GM23338 (cell line): ENCODE results near the gene PIN1. TPM values are rescaled to one million over a fixed set of nuclear protein-coding genes. Genes with fewer than 3 reads are reported as not detected.

Source experiments
- ATAC-seq: fragments of 200-7000 bp; cut with Tn5 transposase; 3 replicates; pipeline ENCODE4 v1.9.1; 2020
- DNase-seq: peaks from one replicate; pipeline ENCODE4 v3.0.0-alpha.2; 2015; ENCODE audit warnings: low spot score
- H2AFZ ChIP-seq: fragments of 200-600 bp; sonication (generic); 2 replicates; pipeline ENCODE4 v1.8.0; 2016; ENCODE audit warnings: antibody characterized with exemption, mild to moderate bottlenecking, moderate library complexity
- H3F3A ChIP-seq: fragments of 200-600 bp; sonication (generic); replicated peaks from 2 replicates; pipeline ENCODE4 v1.8.0; 2017; ENCODE audit warnings: antibody characterized with exemption, mixed run types, low read depth
- H3K27ac ChIP-seq: fragments of 200-600 bp; sonication (generic); 2 replicates; pipeline ENCODE4 v1.6.1; 2016; ENCODE audit warnings: low read depth
- H3K27me3 ChIP-seq: fragments of 200-600 bp; sonication (generic); 2 replicates; pipeline ENCODE4 v1.8.0; 2016; ENCODE audit warnings: mild to moderate bottlenecking, mixed run types, moderate library complexity; ENCODE audit not compliant: insufficient read depth
- H3K36me3 ChIP-seq: fragments of 200-600 bp; sonication (generic); 2 replicates; pipeline ENCODE4 v1.8.0; 2016; ENCODE audit warnings: mild to moderate bottlenecking; ENCODE audit not compliant: insufficient read depth
- H3K4me1 ChIP-seq: fragments of 200-600 bp; sonication (generic); 2 replicates; pipeline ENCODE4 v1.8.0; 2016; ENCODE audit warnings: mild to moderate bottlenecking, moderate library complexity; ENCODE audit not compliant: insufficient read depth
- H3K4me2 ChIP-seq: fragments of 200-600 bp; sonication (generic); 2 replicates; pipeline ENCODE4 v1.7.1; 2017; ENCODE audit warnings: mixed run types
- H3K4me3 ChIP-seq: fragments of 200-600 bp; sonication (generic); 2 replicates; pipeline ENCODE4 v1.6.1; 2016; ENCODE audit warnings: mixed run types
- H3K79me2 ChIP-seq: fragments of 200-600 bp; sonication (generic); replicated peaks from 2 replicates; pipeline ENCODE4 v1.8.0; 2017; ENCODE audit warnings: mild to moderate bottlenecking; ENCODE audit not compliant: insufficient read depth
- H3K9me2 ChIP-seq: fragments of 200-600 bp; sonication (generic); 2 replicates; pipeline ENCODE4 v1.8.0; 2017; ENCODE audit not compliant: insufficient read depth
- H4K20me1 ChIP-seq: fragments of 200-600 bp; sonication (generic); replicated peaks from 2 replicates; pipeline ENCODE4 v1.8.0; 2017; ENCODE audit warnings: mild to moderate bottlenecking; ENCODE audit not compliant: insufficient read depth
- H3K27ac Mint-ChIP-seq: 2 replicates; pipeline ENCODE4 v1.8.0; 2020; ENCODE audit warnings: inconsistent platforms, mild to moderate bottlenecking, moderate library complexity, mixed read lengths
- H3K27me3 Mint-ChIP-seq: 3 replicates; pipeline ENCODE4 v1.8.0; 2022; ENCODE audit warnings: low read depth, mild to moderate bottlenecking, moderate library complexity, mixed read lengths, inconsistent platforms; ENCODE audit not compliant: insufficient read depth, poor library complexity
- H3K36me3 Mint-ChIP-seq: 3 replicates; pipeline ENCODE4 v1.8.0; 2021; ENCODE audit warnings: low read depth, mild to moderate bottlenecking, inconsistent platforms, moderate library complexity, mixed read lengths
- H3K4me1 Mint-ChIP-seq: 3 replicates; pipeline ENCODE4 v1.8.0; 2020; ENCODE audit warnings: mild to moderate bottlenecking, inconsistent platforms, mixed read lengths
- H3K4me3 Mint-ChIP-seq: 3 replicates; pipeline ENCODE4 v1.8.0; 2021; ENCODE audit warnings: moderate library complexity, mild to moderate bottlenecking, inconsistent platforms, mixed read lengths
- H3K9me3 Mint-ChIP-seq: 3 replicates; pipeline ENCODE4 v1.8.0; 2020; ENCODE audit warnings: moderate library complexity, mild to moderate bottlenecking, inconsistent platforms, mixed read lengths
- CREB1 ChIP-seq: fragments of 250-450 bp; sonication (Bioruptor Pico); IDR thresholded peaks from 2 replicates; pipeline ENCODE4 v1.5.0; 2020; ENCODE audit warnings: low read depth, mild to moderate bottlenecking, moderate library complexity
- CTCF ChIP-seq, 2 experiments: fragments of 200-600 bp in 1 of 2; sonication (generic) in 1 of 2; conservative IDR thresholded peaks; 2 replicates each; pipeline versions ENCODE4 v1.5.1 to v1.6.1; 2016 to 2017; ENCODE audit warnings: antibody characterized with exemption in 2 of 2, low read depth in 2 of 2, mild to moderate bottlenecking in 2 of 2, moderate library complexity in 1 of 2
- EZH2 ChIP-seq: fragments of 200-600 bp; sonication (generic); IDR thresholded peaks from one replicate; pipeline ENCODE4 v1.8.0; 2017; ENCODE audit warnings: antibody characterized with exemption, mild to moderate bottlenecking, low read depth; ENCODE audit not compliant: unreplicated experiment
- EZH2phosphoT487 ChIP-seq: fragments of 200-600 bp; sonication (generic); IDR thresholded peaks from one replicate; pipeline ENCODE4 v1.8.1; 2018; ENCODE audit warnings: antibody characterized with exemption; ENCODE audit not compliant: unreplicated experiment
- JUNB ChIP-seq: IDR thresholded peaks from one replicate; pipeline ENCODE4 v1.6.1; 2016; ENCODE audit warnings: antibody characterized with exemption; ENCODE audit not compliant: unreplicated experiment
- NANOG ChIP-seq: IDR thresholded peaks from 2 replicates; pipeline ENCODE4 v1.6.1; 2016; ENCODE audit warnings: antibody characterized with exemption, borderline replicate concordance
- POLR2AphosphoS5 ChIP-seq: IDR thresholded peaks from 2 replicates; pipeline ENCODE4 v1.6.1; 2016; ENCODE audit warnings: antibody characterized with exemption, low read depth
- ZNF114 ChIP-seq: fragments of 250-450 bp; sonication (Bioruptor Pico); IDR thresholded peaks from 2 replicates; pipeline ENCODE4 v1.5.0; 2020; ENCODE audit warnings: mild to moderate bottlenecking, moderate library complexity
- polyA plus RNA-seq: library from polyadenylated mRNA; unstranded; fragments of >200 nt; fragmentation: Nextera tagmentation; extraction: Ambion mirVana; gene quantifications from 2 replicates; pipeline ENCODE4 v1.2.1, GENCODE V29; 2016
- total RNA-seq: library from RNA; depleted of rRNA; stranded (reverse); fragments of >200 nt; shearing (Covaris generic); gene quantifications from 2 replicates; pipeline ENCODE4 v1.2.3, GENCODE V29; 2014
- TF ChIP-seq, protein P1 (sequence below): IDR thresholded peaks from 2 replicates; pipeline ENCODE4 v1.6.1; 2016; ENCODE audit warnings: antibody characterized with exemption
- TF ChIP-seq, protein P2 (sequence below): IDR thresholded peaks from one replicate; pipeline ENCODE4 v1.6.1; 2018; ENCODE audit warnings: antibody characterized with exemption; ENCODE audit not compliant: unreplicated experiment

Gene PIN1
- total and polyA plus RNA-seq, 2 experiments from 2014 or later = 127 TPM

DNA sequence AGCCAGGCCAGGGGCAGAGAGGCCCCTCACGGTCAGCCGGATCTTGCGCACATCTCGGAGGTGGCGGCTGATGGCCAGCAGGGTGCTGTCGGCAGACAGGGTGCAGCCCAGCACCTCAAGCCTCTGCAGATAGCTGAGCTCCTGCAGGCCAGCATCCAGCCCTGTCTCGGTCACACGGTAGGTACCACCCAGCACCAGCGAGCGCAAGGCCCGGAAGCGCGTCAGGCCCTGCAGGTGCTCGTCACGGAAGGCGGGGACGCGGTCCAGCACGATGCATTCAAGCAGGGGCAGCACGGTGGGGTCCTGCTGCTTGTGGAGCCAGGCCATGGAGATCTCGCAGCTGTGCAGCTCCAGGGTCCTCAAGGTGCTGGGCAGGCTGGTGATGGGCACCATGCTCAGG lies 24.0 kb upstream of the PIN1 start:
- Mint-ChIP-seq H3K36me3 (peaks cover 35% of the 10 kb centered on the region), H3K4me1 (no peaks in the 10 kb centered on the region), H3K4me3 (no peak overlapping the region), H3K27ac (no peak overlapping the region), H3K9me3 (peaks cover 16% of the 10 kb centered on the region; the same call in 2 of the 3 replicates), H3K27me3 (no peaks in the 10 kb centered on the region)
- Histone ChIP-seq H3K27me3 (no peaks in the 10 kb centered on the region), H3K9me2 (no peaks in the 10 kb centered on the region), H3K4me1 (no peaks in the 10 kb centered on the region), H3K4me2 (no peak overlapping the region), H3K4me3 (no peak overlapping the region), H3K79me2 (peaks cover 35% of the 10 kb centered on the region), H3K27ac (no peak overlapping the region), H4K20me1 (no peaks in the 10 kb centered on the region; the same call in 1 of the 2 replicates), H2AFZ (no peak overlapping the region), H3F3A (no peaks in the 10 kb centered on the region), H3K36me3 (peaks cover 12% of the 10 kb centered on the region; the same call in 1 of the 2 replicates)
- no peak for TF ChIP-seq EZH2
- no peak for TF ChIP-seq CREB1
- TF ChIP-seq ZNF114 = no peak
- no peak for TF ChIP-seq EZH2phosphoT487
- TF ChIP-seq POLR2AphosphoS5 = no peak
- TF ChIP-seq JUNB = no peak
- TF ChIP-seq, protein P1, sequence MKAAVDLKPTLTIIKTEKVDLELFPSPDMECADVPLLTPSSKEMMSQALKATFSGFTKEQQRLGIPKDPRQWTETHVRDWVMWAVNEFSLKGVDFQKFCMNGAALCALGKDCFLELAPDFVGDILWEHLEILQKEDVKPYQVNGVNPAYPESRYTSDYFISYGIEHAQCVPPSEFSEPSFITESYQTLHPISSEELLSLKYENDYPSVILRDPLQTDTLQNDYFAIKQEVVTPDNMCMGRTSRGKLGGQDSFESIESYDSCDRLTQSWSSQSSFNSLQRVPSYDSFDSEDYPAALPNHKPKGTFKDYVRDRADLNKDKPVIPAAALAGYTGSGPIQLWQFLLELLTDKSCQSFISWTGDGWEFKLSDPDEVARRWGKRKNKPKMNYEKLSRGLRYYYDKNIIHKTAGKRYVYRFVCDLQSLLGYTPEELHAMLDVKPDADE = no peak
- TF ChIP-seq NANOG = no peak
- TF ChIP-seq CTCF (conservative IDR thresholded peaks at IDR 0.05; ENCODE audit: low read depth in 2 of 2) = no peak
- TF ChIP-seq, protein P2, sequence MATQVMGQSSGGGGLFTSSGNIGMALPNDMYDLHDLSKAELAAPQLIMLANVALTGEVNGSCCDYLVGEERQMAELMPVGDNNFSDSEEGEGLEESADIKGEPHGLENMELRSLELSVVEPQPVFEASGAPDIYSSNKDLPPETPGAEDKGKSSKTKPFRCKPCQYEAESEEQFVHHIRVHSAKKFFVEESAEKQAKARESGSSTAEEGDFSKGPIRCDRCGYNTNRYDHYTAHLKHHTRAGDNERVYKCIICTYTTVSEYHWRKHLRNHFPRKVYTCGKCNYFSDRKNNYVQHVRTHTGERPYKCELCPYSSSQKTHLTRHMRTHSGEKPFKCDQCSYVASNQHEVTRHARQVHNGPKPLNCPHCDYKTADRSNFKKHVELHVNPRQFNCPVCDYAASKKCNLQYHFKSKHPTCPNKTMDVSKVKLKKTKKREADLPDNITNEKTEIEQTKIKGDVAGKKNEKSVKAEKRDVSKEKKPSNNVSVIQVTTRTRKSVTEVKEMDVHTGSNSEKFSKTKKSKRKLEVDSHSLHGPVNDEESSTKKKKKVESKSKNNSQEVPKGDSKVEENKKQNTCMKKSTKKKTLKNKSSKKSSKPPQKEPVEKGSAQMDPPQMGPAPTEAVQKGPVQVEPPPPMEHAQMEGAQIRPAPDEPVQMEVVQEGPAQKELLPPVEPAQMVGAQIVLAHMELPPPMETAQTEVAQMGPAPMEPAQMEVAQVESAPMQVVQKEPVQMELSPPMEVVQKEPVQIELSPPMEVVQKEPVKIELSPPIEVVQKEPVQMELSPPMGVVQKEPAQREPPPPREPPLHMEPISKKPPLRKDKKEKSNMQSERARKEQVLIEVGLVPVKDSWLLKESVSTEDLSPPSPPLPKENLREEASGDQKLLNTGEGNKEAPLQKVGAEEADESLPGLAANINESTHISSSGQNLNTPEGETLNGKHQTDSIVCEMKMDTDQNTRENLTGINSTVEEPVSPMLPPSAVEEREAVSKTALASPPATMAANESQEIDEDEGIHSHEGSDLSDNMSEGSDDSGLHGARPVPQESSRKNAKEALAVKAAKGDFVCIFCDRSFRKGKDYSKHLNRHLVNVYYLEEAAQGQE = no peak
- no peak for DNase-seq
- ATAC-seq = no peak
